ENCODE data around the gene CTTNBP2.

Gene CTTNBP2

DNA sequence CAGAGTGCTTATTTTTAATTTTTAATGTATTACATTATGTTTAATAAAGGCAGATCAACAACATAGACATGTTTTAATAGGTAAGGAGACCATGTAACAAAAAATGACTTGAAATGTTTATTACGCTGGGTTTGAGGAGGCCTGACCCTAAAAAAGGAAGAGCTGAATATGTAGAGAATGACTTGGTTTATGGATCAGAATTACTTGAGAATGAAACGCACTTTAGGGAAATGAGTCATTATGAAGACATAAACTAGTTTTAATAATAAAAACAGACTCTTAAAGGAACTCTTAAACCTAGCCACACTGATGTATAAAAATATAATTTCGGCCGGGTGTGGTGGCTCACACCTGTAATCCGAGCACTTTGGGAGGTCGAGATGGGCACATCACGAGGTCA, 56.5 kb downstream of the CTTNBP2 start:
- no peak for FAIRE-seq

DNA sequence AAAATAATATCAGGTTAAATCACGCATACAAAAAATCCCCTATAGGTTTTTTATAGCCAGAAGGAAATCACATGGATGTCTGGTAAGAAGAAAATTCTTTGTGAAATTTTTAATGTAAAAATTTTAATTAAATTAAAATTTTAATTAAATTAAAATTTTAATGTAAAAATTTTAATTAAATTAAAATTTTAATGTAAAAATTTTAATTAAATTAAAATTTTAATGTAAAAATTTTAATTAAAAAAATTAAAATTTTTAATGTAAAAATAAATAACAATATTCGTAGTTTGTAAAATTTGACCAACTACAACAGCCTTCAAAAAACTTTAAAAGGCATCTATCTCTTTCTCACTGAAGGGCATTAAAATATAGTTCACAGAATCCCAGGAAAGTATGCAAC, 61.5 kb downstream of the CTTNBP2 start:
- peak; percentile 99 for FAIRE-seq

DNA sequence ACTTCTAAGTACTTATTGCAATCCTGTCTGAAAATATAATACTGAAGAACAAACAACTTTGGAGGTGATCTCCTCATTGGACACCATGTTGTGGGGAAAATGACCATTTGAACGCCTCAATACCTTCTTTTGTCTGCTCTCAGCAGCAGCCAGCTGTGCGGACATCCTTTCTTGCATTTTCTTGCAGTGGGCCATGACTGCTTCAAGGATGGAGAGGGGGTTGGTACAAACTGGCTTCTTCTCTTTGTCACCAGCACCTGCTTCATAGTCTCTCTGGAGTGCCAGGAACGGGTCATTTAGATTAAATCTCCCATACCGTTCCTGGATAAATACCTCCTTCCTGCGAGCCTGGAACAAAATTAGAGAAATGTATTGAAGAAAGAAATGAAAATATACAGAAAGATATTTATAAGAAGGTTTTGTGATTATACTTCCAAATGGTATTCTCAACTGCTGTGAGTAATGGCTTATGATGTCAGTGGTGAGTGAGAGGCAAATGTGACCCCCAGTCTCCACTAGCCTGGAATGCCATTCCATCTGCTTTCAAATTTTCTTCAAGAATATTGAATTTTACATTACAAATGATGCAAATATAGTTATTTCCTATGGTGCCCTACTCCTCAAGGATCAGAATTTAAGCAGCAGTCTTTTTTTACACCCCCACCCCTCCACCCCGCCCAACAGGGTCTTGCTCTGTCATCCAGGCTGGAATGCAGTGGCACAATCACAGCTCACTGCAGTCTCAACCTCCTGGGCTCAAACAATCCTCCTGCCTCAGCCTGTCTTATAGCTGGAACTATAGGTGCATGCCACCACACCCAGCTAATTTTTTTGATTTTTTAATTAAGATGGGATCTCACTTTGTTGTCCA, 62.4 kb downstream of the CTTNBP2 start:
- FAIRE-seq: no peak

DNA sequence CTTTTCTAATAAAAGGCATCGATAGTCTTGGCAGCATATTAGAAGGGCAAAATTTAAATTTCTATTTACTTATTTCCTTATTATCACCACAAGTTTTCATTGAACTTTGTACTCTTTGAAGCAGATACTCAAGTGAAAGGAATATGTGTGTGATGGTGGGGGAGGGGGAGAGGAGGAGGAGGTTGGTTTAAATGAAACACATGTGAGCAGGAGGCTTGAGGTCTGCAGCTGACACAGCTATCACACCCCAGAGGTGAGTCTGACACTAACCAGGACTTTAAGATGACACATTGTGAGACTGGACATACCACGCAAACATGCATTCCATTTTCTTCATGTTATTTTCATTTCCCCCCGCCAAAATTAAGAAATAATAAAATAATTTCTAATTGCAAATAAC, 63.3 kb downstream of the CTTNBP2 start:
- no peak for FAIRE-seq

DNA sequence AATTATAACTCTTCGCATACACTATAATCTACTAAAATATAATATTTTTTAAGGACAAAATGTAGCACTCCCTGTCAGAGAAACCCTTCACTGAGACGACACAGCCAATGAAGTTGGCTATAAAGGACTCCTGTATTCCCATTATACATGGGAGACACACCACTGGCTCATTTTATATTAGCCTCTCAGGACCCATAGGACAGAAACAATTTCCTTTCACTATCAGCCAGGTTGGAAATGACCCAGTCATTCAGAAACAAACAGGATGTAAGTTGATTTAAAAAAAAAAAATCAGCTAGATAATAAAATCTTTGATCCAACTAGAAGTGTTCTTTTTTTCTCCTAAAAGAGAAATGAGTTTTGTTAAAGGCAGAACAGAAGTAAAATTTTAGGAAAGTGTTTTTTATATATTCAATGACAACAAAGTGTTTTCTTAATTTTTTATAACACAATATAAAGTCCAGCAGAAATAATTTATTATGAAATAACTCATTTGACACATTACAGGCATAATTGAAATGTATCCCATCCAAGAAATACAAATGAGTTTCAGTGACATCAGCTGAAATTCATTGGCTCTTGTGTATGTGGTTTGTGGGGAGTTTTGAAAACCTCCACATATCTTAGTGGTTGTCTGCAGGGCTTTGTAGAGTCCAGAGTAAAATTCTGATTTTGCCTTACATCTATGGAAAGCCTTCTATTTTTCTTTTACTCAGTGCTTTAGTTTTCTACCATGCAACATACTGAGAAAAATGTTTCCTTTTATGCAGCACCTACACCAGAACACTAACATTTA, 64.1 kb downstream of the CTTNBP2 start:
- FAIRE-seq: peak; percentile 35

DNA sequence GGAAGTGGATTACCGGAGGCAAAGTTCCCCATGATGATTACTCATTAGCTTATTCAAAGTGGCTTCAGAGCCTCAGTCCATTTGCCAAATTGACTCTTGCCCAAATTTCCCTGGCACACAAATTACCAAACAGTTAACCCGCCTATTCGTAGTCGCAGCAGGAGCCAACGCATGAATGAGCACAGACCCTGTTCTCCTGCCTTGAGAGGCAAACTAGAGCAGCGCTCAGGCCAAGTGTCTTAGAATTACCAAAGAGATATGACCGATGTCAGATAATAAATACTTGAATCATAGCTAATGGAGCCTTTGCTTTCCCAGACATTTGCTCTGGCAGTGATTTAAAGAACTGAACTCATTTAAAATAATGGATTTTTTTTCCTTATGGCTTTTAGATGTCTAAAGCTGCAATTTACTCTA, 64.9 kb downstream of the CTTNBP2 start:
- no peak for FAIRE-seq

DNA sequence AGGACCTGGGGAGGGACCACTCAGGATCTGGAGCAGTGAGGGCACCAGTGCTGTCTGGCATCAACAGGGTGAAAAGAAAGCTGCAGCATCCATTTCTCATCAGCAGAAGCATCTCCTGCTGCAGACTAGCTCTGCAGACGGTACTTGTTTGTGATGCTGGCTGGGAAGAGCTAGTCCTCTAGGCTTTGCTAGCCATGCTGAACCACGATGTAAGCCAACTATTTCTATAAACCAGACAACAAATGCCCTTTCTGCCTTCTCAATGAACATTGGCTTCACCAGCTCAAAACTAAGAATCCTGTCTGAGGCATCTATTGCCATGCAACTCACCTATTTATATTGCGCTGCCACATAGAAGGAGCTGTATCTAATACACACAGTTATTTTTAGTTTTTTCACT, 65.6 kb downstream of the CTTNBP2 start:
- no peak for FAIRE-seq

DNA sequence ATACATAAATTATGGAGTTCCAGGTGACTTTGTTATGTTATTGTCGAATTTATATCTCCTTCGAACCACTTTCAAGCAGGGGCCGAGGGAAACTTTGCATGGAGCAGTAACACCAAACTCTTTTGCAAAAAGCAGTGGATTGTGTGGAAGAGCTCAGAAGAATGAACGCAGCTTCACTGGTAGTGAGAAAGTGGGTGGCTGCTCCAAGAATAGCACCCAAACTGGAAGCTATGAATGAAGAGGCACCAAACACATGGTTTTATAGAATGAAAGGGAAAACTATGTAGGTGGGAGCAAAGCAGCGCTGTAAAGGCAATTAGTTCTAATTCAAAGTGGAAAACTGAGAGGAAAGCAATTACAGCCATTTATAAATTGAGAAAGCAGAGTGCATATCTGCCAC, 67.2 kb downstream of the CTTNBP2 start:
- no peak for FAIRE-seq

DNA sequence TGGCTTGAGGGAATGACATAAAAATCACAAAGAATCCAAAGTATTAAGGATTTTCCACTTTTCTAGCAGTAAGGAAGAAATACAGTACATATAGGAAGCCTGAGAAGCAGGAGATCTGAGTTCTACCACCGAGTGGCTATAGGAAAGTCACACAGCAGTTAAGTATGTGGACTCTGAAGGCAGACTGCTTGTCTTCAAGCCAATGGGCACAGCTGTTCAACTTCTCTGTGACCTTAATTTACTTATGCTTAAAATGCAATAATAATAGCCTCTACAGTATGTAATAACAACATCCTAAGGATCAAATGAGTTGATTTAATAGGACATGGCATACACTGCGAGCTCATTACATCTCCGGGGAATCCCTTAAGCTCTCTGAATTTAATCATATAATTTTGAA, 68.0 kb downstream of the CTTNBP2 start:
- no peak for FAIRE-seq

DNA sequence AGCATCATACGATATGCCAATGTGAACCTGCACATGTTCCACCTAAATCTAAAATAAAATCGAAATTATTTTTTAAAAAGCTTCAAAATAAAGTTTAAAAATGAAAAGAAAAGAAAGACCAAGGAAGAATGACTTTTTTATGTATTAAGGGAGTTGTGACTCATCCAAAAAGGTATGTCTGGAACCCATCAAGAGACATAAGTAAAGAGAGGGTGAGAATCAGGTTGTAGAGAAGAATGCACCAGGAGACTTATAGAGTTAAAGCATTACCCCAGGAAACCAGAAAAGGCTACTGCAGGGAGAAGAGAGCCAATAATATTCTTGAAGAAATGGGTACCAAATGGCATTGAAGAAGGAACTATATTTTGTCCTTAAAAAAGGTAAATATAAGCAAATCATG, 69.8 kb downstream of the CTTNBP2 start:
- FAIRE-seq: no peak

DNA sequence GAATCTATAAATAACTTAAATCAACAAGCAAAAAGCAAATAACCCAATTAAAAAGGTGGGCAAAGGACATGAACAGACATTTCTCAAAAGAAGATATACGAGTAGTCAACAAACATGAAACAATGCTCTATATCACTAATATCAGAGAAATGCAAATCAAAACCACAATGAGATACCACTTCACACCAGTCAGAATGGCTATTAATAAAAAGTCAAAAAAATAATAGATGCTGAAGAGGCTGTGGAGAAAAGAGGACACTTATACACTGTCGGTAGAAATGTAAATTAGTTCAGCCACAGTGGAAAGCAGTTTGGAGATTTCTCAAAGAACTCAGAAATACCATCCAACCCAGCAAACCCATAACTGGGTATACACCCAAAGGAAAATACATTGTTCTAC, 70.6 kb downstream of the CTTNBP2 start:
- no peak for FAIRE-seq

DNA sequence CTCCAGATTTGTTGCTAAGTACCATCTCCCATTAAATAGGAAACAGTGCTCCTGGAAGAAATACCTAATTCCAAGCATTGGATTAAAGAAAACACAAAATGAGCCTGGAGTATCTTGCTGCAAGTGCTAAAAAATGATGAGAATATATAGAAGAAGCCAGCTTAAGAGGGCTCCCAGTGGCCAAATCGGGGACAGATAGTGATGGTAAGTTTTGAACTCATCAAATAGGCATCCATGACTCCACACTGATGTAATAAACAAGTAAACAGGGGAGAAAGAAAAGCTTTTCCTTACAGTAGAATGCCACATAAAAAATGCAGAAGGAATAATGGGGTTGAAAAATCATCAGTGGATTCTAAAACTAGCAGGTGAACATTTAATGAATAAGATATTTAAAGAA, 72.4 kb downstream of the CTTNBP2 start:
- FAIRE-seq: no peak

DNA sequence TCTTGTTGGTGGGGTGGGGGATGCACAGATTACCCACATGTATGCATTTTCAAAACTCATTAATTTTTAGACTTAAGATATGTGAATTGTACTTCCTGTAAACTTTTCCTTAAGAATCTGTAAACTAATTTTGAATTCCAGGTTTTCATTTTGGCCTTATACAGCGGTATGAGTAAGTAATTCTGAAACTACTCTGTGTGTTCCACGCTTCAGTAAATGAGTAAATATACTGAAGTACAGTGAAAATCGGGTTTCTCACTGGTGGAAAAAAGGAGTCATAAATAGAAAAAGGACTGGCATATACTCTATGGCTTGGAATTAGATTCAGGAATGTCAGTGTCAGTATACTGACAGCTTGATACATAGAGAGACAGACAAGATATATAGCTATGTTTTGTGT, 72.8 kb downstream of the CTTNBP2 start:
- no peak for FAIRE-seq

DNA sequence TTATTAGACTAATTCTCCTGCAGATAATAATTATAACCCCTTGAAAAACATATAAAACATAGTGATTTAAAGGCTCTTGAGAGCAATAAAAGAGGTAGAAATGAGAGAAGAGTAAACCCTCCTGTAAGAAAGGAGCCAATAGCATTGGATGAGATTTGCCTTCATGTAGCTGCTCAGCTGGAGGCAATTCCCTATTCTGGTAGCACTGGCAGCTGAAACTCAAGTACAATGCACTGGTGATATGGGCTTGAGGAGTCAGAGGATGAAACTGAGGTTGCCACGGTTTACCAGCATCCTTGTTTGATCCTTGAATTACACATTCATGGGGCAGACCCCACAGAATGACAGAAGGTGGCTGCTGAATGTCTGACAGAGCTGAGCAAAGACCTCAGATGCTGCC, 76.4 kb downstream of the CTTNBP2 start:
- FAIRE-seq: no peak

DNA sequence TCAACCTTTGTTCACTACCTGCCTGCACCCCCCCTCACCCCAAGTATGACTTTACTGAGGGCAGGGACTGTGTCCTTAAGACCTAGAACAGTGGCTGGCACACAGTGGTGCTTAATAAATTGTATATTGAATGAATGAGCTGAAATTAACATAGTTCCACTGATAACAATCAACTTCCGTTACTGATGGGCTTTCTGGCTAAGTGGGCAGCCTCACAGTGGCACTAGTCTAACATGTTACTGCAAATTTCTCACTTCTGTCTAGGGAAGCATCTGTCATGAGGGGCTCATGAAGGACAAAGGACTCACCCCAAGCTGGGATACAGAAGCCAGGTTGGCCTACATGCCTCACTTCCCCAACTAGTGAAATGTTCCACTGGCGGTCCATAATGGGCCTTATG, 79.3 kb downstream of the CTTNBP2 start:
- FAIRE-seq: no peak

DNA sequence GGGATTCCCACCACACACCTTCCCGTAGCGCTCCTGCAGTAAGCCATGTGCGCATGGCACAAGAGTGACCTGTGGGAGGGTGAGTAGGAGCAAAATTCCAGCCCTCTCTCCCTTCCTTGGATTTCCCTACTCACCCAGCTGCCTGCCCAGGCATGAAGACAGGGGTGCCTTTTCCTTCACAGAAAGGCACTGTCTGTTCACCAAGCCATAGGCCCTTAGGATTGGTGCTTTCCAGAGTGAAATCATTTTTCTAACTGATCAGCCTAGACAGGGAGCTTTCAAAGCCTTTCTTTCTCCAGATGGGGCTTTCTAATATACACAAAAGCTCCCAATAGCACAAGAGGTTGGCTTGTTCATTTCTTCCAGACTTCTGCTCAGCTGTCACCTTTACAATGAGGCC, 79.7 kb downstream of the CTTNBP2 start:
- FAIRE-seq: no peak

DNA sequence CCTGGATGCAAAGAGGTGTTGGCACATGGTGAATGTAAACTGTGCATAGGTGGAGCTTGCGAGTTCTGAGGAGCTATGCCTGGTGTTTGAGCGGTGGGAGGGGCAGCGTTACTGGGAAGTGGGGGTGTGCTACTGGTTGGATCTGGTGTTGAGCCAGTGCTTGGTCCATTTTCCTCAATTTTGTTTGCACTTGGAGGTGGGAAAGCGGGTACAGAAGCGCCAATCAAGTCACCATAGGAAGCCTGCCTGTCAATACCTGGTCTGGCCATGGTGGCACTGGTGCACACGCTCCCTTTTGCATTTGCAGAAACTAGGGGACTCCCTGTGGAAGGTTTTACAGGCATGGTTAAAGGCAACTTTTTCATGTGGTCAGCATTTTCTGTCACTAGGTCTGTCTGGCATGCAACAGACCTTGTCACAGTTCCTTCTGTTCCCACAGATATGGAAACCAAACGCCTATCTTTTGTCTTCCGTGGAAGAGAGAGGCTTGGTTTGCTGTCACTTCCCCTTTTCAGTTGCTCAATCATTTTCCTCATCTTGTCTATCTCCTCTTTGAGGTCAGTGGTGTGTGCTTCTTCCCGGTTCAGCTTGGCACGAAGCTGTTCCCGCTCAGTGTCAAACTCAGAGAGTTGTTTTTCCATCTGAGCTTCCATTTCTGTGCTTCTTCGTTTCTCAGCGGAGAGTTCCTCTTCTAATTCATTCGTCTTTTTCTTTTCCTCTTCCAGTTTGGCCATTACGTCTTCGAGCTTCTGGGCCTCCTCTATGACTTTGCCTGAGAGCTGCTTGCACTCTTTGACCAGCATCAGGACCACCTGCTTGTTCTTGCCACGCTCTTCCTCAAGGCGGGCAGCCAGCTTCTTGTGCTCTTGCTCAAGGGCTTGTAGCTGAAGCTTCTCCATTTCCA, 81.1 kb downstream of the CTTNBP2 start:
- FAIRE-seq: no peak

DNA sequence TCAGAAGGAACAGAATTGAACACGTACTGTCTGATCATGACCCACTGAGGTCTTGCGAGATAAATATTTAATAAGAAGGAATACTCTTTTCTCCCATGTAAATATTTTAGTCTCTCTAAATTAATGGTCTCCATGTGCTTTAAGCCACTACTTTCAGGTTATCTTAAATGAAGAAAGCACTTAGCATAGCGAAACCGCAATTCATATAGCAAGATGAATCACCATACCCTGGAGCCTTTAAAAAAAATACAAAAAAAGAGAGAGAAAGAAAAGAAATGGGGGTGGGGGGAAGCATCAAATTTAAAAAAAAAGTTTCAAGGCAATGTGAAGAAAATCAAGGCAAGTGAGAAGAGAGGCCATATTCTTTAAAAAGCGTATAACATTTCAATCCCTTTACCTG, 82.5 kb downstream of the CTTNBP2 start:
- FAIRE-seq: no peak

DNA sequence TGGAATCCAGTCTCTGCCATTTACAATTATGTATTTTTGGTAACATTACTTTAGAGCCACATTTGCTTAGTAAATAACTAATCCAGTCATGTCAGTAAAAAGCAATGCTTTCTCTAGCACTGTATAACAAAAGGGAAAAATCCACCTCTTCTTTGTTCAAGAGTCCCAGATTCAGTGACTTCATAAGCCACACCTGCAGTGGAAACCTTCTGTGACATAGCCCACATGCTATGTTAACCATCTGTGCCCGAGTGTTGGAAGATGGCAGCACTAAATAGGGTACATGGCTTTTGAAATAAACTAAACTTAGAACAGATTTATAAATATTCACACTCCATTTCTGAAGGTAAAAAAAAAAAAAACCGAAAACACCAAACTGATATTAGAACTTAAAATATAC, 83.0 kb downstream of the CTTNBP2 start:
- FAIRE-seq: no peak

DNA sequence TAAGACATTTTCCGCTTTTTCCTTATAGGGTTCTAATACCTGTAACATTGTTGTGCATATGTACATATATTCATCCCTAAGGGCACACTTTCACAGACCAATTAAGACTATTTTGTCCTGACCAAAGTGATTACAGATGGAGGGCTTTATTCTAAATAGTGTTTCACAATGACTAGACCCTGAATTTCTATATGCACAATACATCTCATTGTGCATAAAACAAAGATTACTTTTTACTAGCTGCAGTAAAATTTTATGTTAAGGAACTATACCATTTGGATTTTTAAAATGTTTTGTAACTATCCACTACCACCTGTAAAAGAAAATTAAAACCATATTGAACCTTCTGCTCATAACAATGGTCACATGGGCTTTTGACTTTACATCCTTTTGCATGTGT, 87.8 kb downstream of the CTTNBP2 start:
- no peak for FAIRE-seq

DNA sequence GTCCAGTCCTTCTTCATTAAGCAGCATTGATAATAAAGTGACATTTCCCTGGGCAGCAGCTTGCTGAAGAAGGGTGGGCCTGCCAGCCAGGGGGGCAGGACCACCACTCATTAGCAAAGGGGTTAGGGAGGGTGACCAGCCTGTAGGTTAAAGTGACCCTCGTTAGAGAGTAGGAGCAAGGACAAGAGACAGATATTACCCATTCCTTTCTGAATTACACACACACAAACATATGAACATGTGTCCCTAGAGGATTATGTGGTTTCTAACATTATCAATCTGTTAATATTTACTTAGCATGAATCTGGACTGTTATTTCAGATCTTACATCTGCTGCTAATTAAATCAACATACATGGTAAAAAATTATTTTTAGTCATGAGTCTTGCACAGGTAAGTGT, 88.9 kb downstream of the CTTNBP2 start:
- FAIRE-seq: no peak

DNA sequence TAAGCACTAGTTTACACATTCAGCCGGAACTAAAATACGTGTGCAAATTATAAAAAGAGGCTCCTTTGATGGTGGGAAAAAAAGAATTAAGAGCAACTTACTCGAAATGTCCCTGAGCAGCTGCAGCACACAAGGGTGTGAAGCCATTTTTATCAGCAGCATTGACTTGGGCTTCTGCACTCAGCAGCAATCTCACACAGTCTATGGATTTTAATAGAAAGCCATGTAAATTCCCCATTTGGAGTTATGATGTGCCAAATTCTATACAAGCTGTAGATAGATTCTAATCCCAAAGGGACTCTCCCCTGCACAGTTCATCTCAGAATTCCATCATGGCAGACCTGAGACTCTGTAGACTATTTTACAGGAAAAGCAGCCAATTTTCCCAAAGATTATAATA, 90.5 kb downstream of the CTTNBP2 start:
- no peak for FAIRE-seq

DNA sequence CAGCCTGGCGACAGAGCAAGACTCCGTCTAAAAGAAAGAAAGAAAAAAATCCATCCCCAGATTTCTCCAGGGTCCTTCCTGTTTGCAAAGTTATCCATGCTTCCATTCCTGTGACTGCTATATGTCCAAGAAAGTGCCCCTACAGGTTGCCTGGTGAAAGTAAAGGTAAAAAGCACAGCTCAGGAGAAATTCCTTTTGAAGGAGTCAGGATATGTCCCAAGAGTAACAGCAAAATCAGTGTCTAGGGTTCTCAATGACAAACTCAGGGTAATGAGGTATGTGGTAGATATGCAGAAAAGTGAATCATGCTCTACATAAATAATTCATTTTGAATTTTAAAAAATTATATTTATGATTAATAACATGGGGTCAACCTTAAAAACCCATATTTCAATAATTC, 91.5 kb downstream of the CTTNBP2 start:
- FAIRE-seq: no peak
